ENCODE data around the gene LAMC1.

Gene LAMC1

GRCh38 chr1:183079712-183080388 is 56.6 kb downstream of the LAMC1 start (continued):
- TF ChIP-seq ZNF629 (tag by site-specific recombination; IDR thresholded peaks at IDR 0.05) (peak; percentile 42; the same call in 1 of the 2 replicates), BCL6B (tag by site-specific recombination; IDR thresholded peaks at IDR 0.05) (peak; percentile 67), GLIS1 (tag by site-specific recombination; IDR thresholded peaks at IDR 0.05) (no peak), ZNF18 (tag by site-specific recombination; IDR thresholded peaks at IDR 0.05) (no peak), ZNF404 (tag by site-specific recombination; IDR thresholded peaks at IDR 0.05) (no peak), KLF1 (tag by site-specific recombination; IDR thresholded peaks at IDR 0.05) (peak; percentile 95), ZFP69B (tag by site-specific recombination; IDR thresholded peaks at IDR 0.05) (no peak), ZNF112 (tag by site-specific recombination; IDR thresholded peaks at IDR 0.05) (no peak), ZSCAN23 (tag by site-specific recombination; IDR thresholded peaks at IDR 0.05) (no peak)

GRCh38 chr1:183080406-183080805 is 57.2 kb downstream of the LAMC1 start:
- no peak overlapping the region for H3K27ac ChIP-seq (ENCODE audit: extremely low read depth, low read depth, low read length)
- POLR2A ChIA-PET: no interaction called here
- CTCF ChIA-PET: interaction anchor here (0.9 to 1.2 kb wide), 4 partner anchors 56 to 154 kb away, joined by 3 read pairs; no protein-coding TSS in a partner anchor
- H3K9me3 ChIP-seq (ENCODE audit: control insufficient read depth, insufficient read depth, low read depth, low read length): no peaks in the 10 kb centered on the region
- no peak overlapping the region for H3K4me3 ChIP-seq (ENCODE audit: low read depth, low read length)
- TF ChIP-seq HOXA7 (CRISPR knock-in tag; IDR thresholded peaks at IDR 0.05; ENCODE audit: borderline replicate concordance): no peak
- TF ChIP-seq SCRT2 (tag by site-specific recombination; IDR thresholded peaks at IDR 0.05): no peak
- no peak for TF ChIP-seq GFI1B (tag by site-specific recombination; IDR thresholded peaks at IDR 0.05)
- TF ChIP-seq ZNF623 (tag by site-specific recombination; IDR thresholded peaks at IDR 0.05): no peak
- no peak for TF ChIP-seq HOXC10 (CRISPR knock-in tag; IDR thresholded peaks at IDR 0.05)
- TF ChIP-seq ZNF747 (tag by site-specific recombination; IDR thresholded peaks at IDR 0.05): no peak
- no peak for TF ChIP-seq ZNF704 (tag by site-specific recombination; IDR thresholded peaks at IDR 0.05)
- TF ChIP-seq ZNF488 (tag by site-specific recombination; IDR thresholded peaks at IDR 0.05): no peak
- no peak for TF ChIP-seq ZNF585B (tag by site-specific recombination; IDR thresholded peaks at IDR 0.05)
- TF ChIP-seq REPIN1 (tag by site-specific recombination; IDR thresholded peaks at IDR 0.05; ENCODE audit: low read depth): no peak
- no peak for TF ChIP-seq ZNF560 (tag by site-specific recombination; IDR thresholded peaks at IDR 0.05; ENCODE audit: borderline replicate concordance)
- TF ChIP-seq ZNF37A (tag by site-specific recombination; IDR thresholded peaks at IDR 0.05): no peak
- no peaks in the 10 kb centered on the region; the same call in none of the 2 replicates for H3K4me1 ChIP-seq (ENCODE audit: control insufficient read depth, insufficient read depth, low read length)
- H3K36me3 ChIP-seq (ENCODE audit: control insufficient read depth in 2 of 2, insufficient read depth in 1 of 2, low read length in 2 of 2): no peaks in the 10 kb centered on the region

Measured in HEK293 (cell line).